Medulla oblongata (tissue), 1 donor: ENCODE measurements around the gene TPTE.
"Not testable (repeated sequence)": the region's sequence is repeated elsewhere in the genome, so short reads cannot be mapped to it uniquely, and the experiment has no call there.

ENCODE experiments used
- DNase-seq: peaks from one replicate; pipeline ENCODE4 v3.0.0-alpha.2; 2015; ENCODE audit errors: extremely low spot score

Gene TPTE

DNA sequence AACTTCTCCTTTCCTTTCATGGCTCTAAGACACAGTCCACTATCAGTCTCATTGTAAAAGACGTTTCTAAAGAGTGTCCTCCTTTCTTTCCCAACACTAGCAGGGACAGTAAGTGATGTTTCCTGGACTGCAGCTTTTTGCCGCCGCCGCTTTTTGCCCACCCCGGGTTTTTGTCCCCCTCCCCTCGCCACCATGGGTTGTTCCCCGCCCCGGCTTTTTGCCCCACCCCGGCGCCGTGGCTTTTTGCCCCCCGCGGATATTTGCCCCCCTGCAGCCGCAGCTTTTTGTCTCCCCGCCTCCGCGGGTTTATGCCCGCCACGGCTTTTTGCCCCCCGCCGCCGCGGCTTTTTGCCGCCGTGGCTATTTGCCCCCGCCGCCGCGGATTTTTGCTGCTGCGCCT lies 95.2 kb downstream of the TPTE start:
- no peak for DNase-seq

DNA sequence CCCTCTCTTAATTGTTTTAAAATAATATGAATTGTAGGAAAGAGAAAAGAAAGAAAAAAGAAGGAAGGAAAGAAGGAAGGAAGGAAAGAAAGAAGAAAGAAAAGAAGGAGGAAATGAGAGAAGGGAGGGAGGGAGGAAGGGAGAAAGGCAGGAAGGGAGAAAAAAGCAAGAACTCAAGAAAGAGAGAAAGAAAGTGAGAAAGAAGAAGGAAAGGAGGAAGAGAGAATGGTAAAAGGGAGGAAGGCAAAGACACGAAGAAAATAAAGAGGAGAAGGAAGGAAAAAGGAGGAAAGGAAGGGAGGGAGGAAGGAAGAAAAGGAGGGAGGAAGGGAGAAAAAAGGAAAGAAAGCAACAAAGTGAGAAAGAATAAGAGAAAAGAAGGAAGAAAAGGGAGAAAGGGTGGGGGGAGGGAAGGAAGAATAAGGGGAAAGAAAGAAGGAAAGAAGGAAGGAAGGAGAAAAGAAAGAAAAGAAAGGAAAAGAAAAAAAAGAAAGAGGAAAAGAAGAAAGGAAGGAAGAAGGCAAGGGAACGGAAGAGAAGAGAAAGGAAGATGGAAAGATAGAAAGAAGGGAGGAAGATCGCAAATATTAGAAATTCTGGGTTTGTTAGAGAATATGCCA lies 95.9 kb downstream of the TPTE start:
- DNase-seq = not testable (repeated sequence)

DNA sequence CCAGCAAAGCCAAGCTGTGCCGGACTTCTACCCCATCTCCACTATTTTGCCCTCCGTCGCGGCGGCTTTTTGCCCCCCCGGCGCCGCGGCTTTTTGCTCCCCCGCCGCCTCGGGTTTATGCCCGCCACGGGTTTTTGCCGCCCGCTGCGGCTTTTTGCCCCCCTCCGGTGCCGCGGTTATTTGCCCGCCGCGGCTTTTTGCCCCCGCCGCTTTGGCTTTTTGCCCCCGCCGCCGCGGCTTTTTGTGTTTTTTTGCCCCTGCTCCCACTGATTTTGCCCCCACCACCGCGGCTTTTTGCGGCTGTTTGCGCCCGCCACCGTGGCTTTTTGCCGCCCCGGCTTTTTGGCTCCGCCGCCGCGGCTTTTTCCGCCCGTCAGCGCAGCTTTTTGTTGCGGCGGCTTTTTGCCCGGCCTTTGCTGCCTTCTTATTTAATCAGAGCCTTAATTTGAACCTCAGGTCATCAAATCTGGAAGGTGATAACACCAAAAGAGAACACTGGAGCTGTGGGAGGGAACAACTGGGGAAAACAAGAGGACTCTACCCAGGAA lies 106.0 kb downstream of the TPTE start:
- DNase-seq = no peak

DNA sequence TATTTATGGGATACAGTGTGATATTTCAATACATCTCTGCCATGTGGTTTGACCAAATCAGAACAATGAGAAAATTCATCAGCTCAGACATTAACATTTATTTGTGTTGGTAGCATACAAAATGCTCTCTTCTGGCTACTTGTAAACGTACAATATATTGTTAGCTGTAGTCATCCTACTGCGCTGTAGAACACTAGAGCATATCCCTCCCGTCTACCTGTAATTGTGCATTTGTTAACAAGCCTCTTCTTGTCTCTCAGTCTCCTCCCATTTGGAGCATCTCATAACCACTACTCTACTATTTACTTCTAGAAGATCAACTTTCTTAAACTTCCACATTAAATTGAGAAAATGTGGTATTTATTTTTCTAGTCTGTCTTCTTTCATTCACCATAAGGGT lies 107.9 kb downstream of the TPTE start:
- not testable (repeated sequence) for DNase-seq

DNA sequence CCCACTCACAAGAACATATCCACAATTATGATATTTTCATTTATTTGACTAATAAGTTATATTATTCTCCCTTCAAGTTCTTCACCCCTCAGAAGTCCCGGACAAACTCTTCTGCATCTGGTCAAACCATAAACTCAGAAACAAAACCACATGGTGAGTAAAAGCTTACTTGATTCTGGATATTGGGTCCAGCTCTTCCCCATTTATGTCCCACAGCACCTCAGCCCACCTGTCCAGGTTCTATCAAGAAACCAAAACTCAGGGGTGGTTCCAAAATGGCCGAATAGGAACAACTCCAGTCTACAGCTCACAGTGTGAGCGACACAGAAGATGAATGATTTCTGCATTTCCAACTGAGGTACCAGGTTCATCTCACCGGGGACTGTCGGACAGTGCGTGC lies 109.4 kb downstream of the TPTE start:
- DNase-seq = not testable (repeated sequence)

DNA sequence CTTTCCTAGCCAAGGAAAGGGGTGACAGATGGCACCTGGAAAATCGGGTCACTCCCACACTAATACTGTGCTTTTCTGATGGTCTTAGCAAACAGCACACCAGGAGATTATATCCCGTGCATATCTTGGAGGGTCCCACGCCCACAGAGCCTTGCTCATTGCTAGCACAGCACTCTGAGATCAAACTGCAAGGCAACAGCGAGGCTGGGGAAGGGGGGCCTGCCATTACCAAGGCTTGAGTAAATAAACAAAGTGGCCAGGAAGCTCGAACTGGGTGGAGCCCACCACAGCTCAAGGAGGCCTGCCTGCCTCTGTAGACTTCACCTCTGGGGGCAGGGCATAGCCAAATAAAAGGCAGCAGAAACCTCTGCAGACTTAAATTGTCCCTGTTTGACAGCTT lies 109.9 kb downstream of the TPTE start:
- not testable (repeated sequence) for DNase-seq

DNA sequence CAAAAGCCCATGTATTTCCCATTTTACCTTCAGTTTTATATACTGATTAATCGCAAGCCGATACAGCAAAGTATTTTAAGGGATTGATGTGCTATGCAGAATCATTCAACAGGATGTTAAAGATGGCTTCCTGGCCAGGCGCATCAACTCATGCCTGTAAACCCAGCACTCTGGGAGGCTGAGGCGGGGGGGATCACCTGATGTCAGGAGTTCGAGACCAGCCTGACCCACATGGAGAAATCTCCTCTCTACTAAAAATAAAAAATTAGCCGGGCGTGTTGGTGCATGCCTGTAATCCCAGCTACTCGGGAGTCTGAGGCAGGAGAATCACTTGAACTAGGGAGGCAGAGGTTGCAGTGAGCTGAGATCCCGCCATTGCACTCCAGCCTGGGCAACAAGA lies 116.8 kb downstream of the TPTE start:
- not testable (repeated sequence) for DNase-seq

DNA sequence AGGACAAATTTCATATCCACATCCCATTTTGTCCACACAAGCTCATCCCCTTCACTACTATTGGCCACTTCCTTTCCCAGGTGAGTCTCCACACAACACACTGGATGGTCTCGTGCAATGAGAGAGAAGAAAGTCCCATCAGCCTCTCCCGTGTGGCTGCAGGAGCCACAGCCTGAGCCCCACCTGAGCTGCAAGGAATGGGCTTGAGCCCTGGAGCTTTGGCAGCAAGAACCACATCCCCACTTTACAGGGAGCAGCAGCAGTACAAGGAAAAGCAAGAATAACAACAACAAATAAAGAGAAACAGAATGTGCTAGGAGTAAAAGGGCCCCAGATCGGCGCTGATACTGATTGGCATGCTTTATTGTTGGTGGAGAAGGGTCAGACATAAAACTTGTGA lies 117.7 kb downstream of the TPTE start:
- DNase-seq = no peak

DNA sequence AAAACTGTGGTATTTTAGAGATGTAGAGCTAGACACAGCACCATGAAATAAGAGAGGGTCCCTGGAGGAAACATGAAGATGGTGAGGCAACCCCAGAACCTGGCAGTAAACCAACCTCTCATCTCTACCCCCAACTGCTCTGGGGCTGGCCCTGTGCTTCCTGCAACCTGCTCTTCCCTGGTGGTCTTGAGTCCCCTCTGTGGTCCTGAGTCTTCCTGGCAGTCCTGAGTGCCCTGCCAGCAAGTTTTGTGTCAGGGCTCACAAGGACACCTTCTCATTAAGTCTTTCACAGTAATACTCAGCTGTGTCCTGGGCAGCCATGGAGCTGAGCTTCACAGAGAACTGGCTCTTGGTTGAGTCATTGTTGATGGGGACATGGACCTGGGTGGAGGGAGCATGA lies 118.4 kb downstream of the TPTE start:
- DNase-seq = not testable (repeated sequence)

DNA sequence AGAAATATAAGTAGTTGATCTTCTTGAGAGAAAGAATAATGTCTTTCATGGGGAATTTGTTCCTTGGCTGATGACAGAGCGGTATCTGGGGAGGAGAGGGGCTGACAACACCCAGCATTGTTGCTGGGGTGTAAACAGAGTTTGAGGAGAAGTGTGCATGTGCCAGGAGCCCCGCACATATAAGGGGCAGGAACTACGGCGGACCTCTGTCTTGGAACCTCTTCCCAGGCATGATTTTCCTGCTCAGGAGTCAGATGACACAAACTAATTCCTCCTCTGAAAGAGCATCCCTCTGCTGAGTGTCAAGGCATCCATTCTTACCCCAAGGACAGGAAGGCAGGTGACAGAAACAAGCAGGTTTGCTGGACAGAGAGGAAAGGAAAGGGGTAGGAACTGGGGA lies 119.1 kb downstream of the TPTE start:
- DNase-seq = no peak

DNA sequence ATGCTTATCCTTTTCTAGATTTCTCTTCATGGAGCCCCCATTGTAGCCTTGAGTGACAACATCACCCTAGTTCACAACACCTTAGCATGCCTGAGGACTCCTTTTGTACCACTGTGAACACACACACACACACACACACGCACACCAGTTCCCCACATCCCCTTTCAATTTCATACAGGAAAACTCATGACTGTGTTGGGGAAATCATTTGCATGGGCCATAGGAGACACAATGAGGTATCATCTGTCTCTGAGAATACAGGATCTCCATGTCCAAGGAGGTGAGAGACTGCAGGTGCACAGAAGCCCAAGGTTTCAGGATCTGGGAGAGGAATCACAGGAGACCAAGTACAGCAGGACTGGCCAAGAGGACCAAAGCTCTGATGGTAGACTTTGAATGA lies 119.7 kb downstream of the TPTE start:
- no peak for DNase-seq

DNA sequence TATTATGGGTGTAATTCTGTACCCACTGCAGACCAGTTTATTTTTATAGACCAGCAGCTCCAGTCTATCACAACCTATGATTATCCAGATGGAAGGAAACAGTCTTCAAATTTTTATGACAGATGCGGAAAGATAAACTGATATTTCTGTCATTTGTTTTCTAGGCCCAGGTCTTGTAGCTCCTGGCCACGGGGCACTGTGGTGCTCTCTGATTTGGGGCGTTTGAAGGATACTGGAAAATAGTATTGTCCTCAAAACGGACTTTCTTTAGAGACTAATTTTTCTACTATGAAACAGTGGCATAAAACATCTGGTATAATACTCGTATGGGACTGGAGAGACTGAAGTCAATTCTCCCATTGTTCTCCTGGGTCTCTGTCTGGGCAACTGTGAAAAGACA lies 124.3 kb downstream of the TPTE start:
- not testable (repeated sequence) for DNase-seq

DNA sequence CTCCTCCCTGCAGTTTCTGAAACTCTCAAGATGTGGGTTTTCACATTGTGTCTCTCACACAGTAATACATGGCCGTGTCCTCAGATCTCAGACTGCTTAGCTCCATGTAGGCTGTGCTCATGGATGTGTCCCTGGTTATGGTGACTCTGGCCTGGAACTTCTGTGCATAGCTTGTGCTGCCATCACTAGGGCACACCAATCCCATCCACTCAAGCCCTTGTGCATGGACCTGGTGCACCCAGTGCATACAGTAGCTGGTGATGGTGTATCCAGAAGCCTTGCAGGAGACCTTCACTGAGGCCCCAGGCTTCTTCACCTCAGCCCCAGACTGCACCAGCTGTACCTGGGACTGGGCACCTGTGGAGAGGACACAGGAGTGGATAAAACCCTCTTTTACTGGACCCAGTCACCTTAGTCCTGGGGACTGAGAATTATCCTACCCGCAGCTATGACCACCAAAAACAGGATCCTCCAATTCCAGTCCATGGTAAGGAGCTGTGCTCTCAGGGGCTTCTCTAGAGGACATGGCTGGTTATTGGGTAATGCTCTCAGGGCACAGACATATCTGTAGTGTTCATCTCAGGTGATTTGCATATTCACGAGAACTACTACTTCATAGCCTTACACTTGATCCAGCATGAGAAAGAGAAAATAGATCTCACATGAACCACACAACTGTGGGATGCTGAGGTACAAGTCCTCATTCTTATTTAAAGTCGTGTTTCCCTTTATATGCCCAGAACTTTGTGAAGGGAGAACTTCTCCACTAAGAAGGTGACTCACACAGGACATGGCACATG lies 128.2 kb downstream of the TPTE start:
- not testable (repeated sequence) for DNase-seq

DNA sequence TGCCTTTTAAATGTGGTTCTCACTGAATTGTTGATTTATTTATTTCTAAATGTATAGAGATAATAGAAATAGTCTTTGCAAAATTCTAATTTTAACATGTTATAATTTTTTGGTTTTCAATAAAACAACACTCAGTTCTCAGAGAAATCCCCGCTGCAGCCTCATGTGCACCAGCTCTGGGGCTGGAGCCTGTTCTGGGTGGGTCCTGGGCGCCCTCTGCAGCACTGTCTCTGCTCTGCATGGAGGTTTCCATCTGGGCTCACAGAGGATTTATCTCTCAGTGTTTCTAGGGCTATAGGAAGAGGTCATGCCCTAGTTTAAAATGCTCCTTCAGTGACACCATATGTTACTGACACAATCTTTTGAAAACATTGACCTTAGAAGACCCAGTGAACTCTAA lies 128.9 kb downstream of the TPTE start:
- DNase-seq = not testable (repeated sequence)
